ENCODE measurements around the gene ACTL8. TPM values are rescaled to one million over a fixed set of nuclear protein-coding genes. Genes with fewer than 3 reads are reported as not detected.

The ACTL8 gene
- total RNA-seq, 1 experiment from 2014 or later: 0.69 TPM

GRCh38 chr1:17729909-17730308 is 25.2 kb upstream of the ACTL8 start:
- Histone ChIP-seq H3K36me3 (ENCODE audit: control insufficient read depth in 1 of 2, insufficient read depth in 2 of 2, low read length in 2 of 2) (no peaks in the 10 kb centered on the region), H4K20me1 (ENCODE audit: insufficient read depth) (no peaks in the 10 kb centered on the region), H3K79me2 (ENCODE audit: insufficient read depth, low read length) (no peaks in the 10 kb centered on the region), H3K4me1 (ENCODE audit: control insufficient read depth in 1 of 2, insufficient read depth in 2 of 2, low read length in 2 of 2) (peaks cover 4 to 22% of the 10 kb centered on the region in 2 experiments; a peak in 3 of 4 replicates), H3K27me3 (ENCODE audit: insufficient read depth, low read length) (no peaks in the 10 kb centered on the region), H3K4me2 (ENCODE audit: low read length) (no peak overlapping the region), H3K27ac (ENCODE audit: low read depth, low read length) (no peak overlapping the region), H2AFZ (ENCODE audit: low read depth, low read length, poor library complexity, severe bottlenecking) (no peak overlapping the region), H3K4me3 (replicated peaks in 1 of 2; ENCODE audit: low read depth in 1 of 2, low read length in 2 of 2) (no peak overlapping the region), H3K9ac (ENCODE audit: low read length) (no peak overlapping the region), H3K9me3 (ENCODE audit: control insufficient read depth in 1 of 2, insufficient read depth in 1 of 2, low read depth in 1 of 2, low read length in 2 of 2) (no peaks in the 10 kb centered on the region), H3K9me2 (ENCODE audit: insufficient read depth) (no peaks in the 10 kb centered on the region)
- TF ChIP-seq POLR2AphosphoS5 (IDR thresholded peaks at IDR 0.05; ENCODE audit: low read depth, low read length): no peak
- TF ChIP-seq ZNF274 (IDR thresholded peaks at IDR 0.05; ENCODE audit: low read depth, low read length): no peak
- TF ChIP-seq SP1 (IDR thresholded peaks at IDR 0.05; ENCODE audit: low read depth): no peak
- no peak for TF ChIP-seq JUND (IDR thresholded peaks at IDR 0.05)
- no peak for TF ChIP-seq EGR1 (IDR thresholded peaks at IDR 0.05; ENCODE audit: low read depth)
- TF ChIP-seq SIN3A (IDR thresholded peaks at IDR 0.05; ENCODE audit: low read depth): no peak
- no peak for TF ChIP-seq CTCF (IDR thresholded peaks at IDR 0.05 in 2 of 3, conservative IDR thresholded peaks at IDR 0.05 in 1 of 3; ENCODE audit: borderline replicate concordance in 1 of 3, insufficient read depth in 1 of 3, low read depth in 2 of 3, low read length in 2 of 3)
- no peak for TF ChIP-seq ZBTB33 (IDR thresholded peaks at IDR 0.05; ENCODE audit: extremely low read depth, insufficient replicate concordance, low read length)
- POLR2A ChIA-PET: no interaction called here
- DNase-seq (ENCODE audit: low read depth, low spot score) (no peak), ATAC-seq (no peak)
- intact Hi-C loops (cut with micrococcal nuclease): no loop called here
- no TSS peak for BruUV-seq (replicated peaks)
- CTCF ChIA-PET: no interaction called here
- RAD21 ChIA-PET (ENCODE audit: low non-redundant PET in 1 of 2, low total read pairs in 2 of 2, uncharacterized antibody in 2 of 2, unreplicated experiment in 2 of 2): no interaction called here
